Panc1 (cell line): Measurements from ENCODE around the gene COMMD4.

Experiments used
- POLR2AphosphoS5 ChIP-seq: IDR thresholded peaks from 2 replicates; pipeline ENCODE4 v1.6.1; 2012; ENCODE audit warnings: mild to moderate bottlenecking, low read depth, low read length, moderate library complexity
- TCF7L2 ChIP-seq: IDR thresholded peaks from 2 replicates; pipeline ENCODE4 v1.6.1; 2011; ENCODE audit warnings: mild to moderate bottlenecking, low read depth, low read length, inconsistent platforms
- TF ChIP-seq, protein P1 (sequence below): fragments of 450-650 bp; IDR thresholded peaks from 2 replicates; pipeline ENCODE4 v1.5.1; 2017; ENCODE audit warnings: mild to moderate bottlenecking
- TF ChIP-seq, protein P2 (sequence below), 2 experiments: IDR thresholded peaks; 2 replicates each; pipeline ENCODE4 v1.6.1; 2011 to 2012; ENCODE audit warnings: low read depth in 2 of 2, control low read depth in 1 of 2, low read length in 1 of 2, mild to moderate bottlenecking in 1 of 2, moderate library complexity in 1 of 2; ENCODE audit not compliant: insufficient read depth in 1 of 2

DNA sequence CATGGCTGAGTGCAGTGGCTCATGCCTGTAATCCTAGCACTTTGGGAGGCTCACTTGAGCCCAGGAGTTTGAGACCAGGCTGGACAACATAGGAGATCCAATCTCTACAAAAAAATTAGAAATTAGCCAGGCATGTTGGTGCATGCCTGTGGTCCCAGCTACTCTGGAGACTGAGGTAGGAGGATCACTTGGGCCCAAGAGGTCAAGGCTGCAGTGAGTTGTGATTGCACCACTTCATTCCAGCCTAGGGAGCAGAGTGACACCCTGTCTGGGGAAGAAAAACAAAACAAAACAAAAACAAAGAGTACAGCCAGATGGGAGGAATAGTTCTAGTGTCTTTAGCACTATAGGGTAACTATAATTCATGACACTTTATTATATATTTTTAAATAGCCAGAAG is 26.2 kb upstream of the COMMD4 start:
- no peak for TF ChIP-seq POLR2AphosphoS5
- TF ChIP-seq, protein P1, sequence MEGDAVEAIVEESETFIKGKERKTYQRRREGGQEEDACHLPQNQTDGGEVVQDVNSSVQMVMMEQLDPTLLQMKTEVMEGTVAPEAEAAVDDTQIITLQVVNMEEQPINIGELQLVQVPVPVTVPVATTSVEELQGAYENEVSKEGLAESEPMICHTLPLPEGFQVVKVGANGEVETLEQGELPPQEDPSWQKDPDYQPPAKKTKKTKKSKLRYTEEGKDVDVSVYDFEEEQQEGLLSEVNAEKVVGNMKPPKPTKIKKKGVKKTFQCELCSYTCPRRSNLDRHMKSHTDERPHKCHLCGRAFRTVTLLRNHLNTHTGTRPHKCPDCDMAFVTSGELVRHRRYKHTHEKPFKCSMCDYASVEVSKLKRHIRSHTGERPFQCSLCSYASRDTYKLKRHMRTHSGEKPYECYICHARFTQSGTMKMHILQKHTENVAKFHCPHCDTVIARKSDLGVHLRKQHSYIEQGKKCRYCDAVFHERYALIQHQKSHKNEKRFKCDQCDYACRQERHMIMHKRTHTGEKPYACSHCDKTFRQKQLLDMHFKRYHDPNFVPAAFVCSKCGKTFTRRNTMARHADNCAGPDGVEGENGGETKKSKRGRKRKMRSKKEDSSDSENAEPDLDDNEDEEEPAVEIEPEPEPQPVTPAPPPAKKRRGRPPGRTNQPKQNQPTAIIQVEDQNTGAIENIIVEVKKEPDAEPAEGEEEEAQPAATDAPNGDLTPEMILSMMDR, result no peak
- TF ChIP-seq, protein P2, sequence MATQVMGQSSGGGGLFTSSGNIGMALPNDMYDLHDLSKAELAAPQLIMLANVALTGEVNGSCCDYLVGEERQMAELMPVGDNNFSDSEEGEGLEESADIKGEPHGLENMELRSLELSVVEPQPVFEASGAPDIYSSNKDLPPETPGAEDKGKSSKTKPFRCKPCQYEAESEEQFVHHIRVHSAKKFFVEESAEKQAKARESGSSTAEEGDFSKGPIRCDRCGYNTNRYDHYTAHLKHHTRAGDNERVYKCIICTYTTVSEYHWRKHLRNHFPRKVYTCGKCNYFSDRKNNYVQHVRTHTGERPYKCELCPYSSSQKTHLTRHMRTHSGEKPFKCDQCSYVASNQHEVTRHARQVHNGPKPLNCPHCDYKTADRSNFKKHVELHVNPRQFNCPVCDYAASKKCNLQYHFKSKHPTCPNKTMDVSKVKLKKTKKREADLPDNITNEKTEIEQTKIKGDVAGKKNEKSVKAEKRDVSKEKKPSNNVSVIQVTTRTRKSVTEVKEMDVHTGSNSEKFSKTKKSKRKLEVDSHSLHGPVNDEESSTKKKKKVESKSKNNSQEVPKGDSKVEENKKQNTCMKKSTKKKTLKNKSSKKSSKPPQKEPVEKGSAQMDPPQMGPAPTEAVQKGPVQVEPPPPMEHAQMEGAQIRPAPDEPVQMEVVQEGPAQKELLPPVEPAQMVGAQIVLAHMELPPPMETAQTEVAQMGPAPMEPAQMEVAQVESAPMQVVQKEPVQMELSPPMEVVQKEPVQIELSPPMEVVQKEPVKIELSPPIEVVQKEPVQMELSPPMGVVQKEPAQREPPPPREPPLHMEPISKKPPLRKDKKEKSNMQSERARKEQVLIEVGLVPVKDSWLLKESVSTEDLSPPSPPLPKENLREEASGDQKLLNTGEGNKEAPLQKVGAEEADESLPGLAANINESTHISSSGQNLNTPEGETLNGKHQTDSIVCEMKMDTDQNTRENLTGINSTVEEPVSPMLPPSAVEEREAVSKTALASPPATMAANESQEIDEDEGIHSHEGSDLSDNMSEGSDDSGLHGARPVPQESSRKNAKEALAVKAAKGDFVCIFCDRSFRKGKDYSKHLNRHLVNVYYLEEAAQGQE (IDR thresholded peaks at IDR 0.05; ENCODE audit: insufficient read depth in 1 of 2, low read depth in 2 of 2, low read length in 1 of 2), result no peak
- TF ChIP-seq TCF7L2, result no peak
